GM21381 (cell line): ENCODE results near the gene SEPTIN10.
"Not testable (repeated sequence)": the region's sequence is repeated elsewhere in the genome, so short reads cannot be mapped to it uniquely, and the experiment has no call there.

Experiments used
- ATAC-seq: cut with Tn5 transposase; IDR thresholded peaks from one replicate; pipeline ENCODE4 v1.9.1; 2021; ENCODE audit warnings: mild to moderate bottlenecking, moderate library complexity; ENCODE audit not compliant: unreplicated experiment

SEPTIN10 gene

DNA sequence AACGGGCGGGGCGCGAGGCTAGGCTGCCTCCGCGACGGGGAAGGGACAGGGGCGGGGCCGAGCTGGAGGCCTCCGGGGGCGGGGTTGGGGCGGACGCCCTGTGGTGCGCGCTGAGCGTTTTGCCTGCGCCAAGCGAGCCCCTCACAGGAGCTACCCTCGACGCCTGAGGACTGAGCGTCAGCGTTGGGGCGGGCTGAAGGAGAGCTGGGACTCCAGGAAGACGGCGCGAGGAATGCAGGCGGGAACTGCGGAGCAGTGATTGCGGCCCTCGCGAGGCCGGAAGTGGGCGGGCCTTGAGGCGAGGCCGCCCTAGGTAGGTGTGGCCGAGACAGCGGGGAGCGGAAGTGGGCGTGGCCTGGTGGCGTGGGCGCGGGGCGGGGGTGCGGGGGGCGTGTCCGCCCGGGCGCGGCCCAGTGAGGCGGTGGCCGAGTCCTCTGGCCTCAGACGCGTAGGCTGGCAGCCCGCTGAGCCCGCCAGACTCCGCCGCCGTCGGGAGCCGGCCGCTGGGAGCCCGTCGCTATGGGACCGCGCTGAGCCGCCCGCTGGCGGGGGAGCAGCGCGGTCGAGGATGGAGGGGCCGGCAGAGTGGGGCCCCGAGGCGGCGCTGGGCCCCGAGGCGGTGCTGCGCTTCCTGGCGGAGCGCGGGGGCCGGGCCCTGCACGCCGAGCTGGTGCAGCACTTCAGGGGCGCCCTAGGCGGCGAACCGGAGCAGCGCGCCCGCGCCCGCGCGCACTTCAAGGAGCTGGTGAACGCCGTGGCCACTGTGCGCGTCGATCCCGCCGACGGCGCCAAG is at the start of gene SEPTIN10, which contains the start of gene SOWAHC:
Gene SEPTIN10, minus strand, starts transcription at position 45 of the 793 bp plus-strand sequence. CDS start 139 bp downstream, outside the sequence.
Gene SOWAHC, plus strand, starts transcription at position 443 of the 793 bp plus-strand sequence. Its CDS starts 126 bp downstream, at position 569.
- peak; percentile 73 for ATAC-seq

DNA sequence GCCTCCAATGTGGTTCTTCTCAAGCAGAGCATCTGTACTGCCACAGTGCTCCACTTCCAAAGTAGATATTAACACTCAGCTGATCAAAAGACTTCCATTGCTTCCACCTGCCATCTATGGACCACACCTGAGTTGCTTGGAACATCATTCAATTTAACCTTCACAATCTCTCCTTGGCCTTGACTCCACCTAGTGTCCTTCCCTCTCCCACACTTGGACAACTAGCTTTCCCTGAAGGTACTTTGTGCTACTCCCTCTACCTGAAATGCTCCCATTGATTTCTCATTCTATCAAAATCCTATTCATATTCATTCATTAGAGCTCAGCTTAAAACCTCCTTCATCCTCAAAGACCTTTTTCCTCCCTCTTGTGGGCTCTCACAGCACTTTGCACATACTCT is 49.1 kb upstream of the SEPTIN10 start:
- no peak for ATAC-seq

DNA sequence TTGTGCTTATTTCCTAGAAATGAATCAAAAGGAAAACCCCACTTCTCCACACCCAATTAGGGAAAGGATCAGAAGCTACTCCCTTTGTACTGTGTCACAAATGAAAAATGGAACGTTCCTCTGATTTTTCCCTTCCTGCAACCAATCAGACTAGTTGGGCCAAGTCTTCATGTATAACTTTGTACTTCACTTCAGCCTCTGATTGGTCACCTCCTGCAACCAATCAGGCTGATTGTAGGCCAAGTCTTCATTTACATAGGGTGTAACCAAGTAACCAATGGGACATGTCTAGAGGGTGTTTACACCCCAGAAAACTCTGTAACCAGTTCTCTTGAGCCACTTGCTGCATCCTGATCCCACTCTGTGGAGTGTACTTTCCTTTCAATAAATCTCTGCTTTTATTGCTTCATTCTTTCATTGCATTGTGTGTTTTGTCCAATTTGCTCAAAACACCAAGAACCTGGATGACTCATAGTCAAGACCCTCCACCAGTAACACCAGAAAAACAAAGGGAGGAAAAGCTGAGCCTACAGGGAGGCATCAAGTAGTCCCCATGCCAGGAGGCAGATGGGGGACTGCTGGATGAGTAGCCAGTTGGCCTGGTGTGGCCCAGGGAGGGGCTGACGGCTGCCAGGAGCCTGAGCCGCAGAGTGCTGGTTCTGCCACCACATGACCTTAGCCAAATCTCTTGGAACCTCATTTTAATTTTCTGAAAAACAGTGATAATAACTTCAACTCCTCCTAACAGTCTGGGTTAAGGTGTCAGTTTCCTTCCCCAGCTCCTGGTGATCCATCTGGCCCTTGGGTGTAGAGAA is 46.5 kb upstream of the SEPTIN10 start:
- no peak for ATAC-seq

DNA sequence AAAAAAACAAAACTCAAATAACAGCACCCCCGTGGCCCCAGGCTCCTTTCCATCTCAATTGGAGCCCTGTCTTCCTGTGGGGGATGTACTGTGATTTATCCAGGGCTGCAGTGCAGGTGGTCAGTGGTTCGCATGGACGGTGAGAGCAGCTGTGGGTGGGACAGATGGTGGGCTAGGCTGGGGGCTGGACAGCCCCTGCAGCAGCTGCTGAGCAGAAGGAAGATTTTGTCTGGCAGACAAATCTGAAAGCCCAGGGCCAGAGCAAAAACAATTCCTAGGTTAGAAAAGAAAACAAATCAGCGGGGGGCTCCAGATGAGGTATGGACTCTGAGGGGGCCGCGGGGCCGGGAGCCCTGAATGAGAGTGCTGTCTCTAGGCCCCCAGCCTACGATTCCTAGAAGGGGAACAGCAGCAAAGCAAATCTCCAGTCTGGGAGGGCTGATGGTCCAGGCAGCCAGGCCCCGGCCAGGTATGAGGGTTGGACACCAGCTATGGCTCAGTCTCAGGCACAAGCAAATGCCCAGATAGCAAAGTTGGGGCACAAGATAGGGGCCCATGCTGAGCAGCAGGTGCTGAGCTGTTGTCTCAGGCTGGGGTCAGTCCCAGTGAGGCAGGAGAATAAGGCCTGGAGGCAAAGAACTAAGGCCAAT is 45.8 kb upstream of the SEPTIN10 start:
- no peak for ATAC-seq

- no peak for ATAC-seq
Observed at GRCh38 chr2:109655287-109655686, 41.5 kb upstream of the SEPTIN10 start.

DNA sequence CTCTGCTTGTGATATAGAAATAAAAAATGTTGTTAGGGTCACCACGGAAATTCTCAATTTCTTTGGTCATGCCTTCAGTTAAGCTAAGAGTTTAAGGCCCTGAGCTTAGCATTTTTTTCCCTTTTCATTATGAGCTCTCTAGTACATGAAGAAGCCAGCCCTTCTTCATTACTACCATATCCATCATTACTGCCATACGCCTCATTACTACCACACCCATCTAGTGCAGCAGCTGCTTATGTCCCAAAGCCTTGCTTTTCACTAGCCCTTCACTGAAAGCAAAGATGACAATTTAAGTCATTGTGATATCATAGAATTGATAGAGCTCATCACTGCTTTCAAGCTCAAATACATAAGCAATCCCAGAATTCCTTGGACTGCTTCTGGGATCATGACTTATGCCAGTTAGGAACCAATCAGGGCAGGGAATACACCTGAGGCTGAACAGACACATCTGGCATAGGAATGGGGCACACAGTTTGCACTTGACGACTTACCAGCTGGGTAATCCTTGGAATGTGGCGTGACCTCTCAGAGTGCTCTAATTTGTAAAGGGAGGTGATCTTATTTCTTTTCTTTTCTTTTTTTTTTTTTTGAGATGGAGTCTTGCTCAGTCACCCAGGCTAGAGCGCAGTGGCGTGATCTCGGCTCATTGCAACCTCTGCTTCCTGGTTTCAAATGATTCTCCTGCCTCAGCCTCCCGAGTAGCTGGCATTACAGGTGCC is 40.7 kb upstream of the SEPTIN10 start:
- no peak for ATAC-seq

DNA sequence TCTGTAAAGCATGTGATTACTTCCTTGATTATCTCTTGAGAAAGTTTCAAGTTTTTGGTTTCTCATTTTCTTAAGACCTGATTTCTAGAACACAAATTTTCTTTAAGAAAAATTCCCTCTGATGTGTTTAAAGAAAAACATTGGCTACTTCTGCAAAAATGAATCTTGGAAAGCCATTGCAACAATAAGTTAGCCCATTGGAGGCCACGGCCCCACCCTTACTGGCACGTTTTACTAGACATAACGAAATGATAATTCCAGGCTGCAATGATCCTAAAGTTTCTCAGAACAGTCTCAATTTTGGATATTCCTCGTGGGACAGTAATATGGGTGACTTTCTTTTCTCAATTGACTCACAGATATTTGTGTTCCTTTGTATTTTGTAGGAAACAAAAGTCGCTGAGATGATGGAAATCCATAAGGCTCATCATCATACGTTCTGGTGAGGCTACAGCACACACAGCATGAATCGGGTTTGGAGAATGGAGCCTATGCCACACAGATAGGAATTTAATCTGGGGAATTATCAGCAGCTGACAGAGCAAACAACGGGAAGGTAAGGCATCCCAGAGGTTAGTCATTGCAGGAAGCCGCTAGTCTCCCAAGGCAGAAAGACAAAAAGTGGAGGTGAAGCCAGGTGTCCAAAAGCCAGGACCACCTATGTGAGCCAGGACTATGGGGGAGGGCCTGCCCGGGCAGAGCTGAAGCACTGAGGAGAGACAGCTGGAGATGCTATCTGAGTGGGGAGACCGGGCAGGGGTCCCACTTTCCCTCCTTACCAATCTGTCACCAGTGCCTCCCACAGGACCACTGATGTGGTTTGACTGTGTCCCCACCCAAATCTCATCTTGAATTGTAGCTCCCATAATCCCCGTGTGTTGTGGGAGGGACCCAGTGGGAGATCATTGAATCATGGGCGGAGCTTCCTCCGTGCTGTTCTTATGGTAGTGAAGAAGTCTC is 36.2 kb upstream of the SEPTIN10 start:
- ATAC-seq: no peak

DNA sequence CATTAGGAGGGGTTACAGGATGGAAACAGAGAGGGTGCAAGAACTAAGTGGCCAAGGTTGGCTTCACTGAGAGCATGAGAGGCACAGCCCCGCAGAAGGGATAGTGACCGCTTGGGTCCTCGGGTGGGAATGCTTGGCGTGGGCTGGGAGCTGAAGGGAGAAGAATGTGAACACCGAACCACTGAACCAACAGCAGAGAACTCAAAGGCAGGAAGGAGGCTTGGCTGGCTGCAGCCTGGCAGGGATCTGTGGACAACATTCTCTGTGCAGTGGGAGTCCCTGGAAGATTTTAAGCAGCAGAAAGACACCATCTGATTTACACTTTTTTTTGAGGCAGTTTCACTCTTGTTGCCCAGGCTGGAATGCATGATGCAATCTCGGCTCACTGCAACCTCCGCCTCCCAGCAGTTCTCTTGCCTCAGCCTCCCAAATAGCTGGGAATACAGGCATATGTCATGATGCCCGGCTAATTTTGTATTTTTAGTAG is 34.3 kb upstream of the SEPTIN10 start:
- no peak for ATAC-seq

GRCh38 chr2:109647636-109648035 is 33.9 kb upstream of the SEPTIN10 start:
- ATAC-seq: no peak

- no peak for ATAC-seq
Observed at GRCh38 chr2:109646961-109647360, 33.2 kb upstream of the SEPTIN10 start.

DNA sequence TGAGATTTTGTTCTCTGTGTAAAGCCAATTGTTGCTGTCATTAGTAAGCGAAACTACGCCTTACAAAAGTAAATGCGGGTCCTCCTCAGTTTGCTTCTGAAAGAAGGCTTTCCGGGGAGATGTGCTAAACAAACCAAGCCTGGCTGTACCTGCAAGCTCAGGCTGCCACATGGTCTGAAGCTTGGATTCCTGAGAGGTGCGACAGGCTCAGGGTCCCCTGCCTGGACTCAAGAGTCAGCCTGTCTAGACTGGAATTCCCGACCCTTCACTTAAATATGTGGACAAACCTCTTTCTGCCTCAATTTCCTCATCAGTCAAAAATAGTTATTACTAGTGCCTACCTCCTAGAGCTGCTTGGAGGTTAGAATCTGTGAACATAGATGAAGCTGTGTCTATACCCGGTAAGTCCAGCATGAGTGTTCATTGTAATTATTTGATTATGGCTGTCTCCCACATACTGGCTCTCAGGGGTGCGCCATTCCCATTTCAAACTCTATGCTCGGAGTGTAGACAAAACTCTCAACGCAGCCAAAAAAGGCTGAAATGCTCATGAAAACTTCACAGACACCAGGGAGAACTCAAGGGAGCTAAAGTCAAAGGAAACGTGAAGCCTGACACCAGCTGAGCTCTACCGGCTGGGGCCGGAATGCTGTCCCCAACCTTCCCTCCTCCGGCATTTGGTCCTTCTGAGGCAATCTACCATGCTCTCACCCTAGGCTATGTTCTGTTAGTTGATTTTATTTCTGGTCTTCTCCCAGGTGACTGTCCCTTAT is 31.8 kb upstream of the SEPTIN10 start:
- ATAC-seq: no peak

GRCh38 chr2:109644571-109645275 is 31.0 kb upstream of the SEPTIN10 start:
- ATAC-seq: no peak

GRCh38 chr2:109640000-109640399 is 26.2 kb upstream of the SEPTIN10 start:
- not testable (repeated sequence) for ATAC-seq

GRCh38 chr2:109638795-109639194 is 25.0 kb upstream of the SEPTIN10 start:
- peak; percentile 46 for ATAC-seq

DNA sequence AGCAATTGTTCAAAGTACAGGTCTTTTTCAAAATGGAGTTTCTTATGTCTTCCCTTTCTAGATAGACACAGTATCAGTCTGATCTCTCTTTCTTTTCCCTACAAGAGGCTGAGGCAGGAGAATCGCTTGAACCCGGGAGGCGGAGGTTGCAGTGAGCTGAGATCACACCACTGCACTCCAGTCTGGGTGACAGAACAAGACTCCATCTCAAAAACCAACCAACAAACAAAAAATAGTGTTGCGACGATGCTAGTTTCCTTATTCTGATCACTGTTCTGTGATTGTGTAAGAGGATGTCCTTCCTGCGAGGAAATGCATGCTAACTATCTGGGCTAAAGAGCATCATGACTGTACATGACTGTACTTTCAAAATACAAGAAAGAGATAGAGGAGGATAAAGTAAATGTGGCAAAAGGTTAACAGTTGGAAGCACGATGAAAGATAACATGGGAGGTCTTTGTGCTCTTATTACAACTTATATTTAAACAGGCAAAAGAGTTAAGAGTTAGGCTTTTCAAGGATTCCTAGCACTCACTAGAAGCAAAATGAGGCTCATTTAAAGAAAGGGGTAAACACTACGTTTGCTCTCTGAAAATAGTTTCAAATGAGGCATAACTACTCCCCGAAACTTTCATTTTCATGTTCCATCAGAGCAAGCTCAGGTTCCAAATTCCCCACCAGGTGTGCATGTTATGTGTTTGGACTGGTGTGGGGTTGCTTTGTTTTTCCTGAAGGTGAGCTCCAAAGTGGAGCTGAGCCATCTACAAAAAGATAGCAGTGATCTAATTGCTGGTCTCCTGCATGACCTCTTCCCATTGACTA is 24.2 kb upstream of the SEPTIN10 start:
- peak; percentile 76 for ATAC-seq

GRCh38 chr2:109636317-109636716 is 22.6 kb upstream of the SEPTIN10 start:
- no peak for ATAC-seq
